WTC11 (cell line): ENCODE data around the gene AGXT. TPM values are rescaled to one million over a fixed set of nuclear protein-coding genes. Genes with fewer than 3 reads are reported as not detected.

Experiments
- ATAC-seq: fragments of 200-7000 bp; cut with Tn5 transposase; 2 replicates; pipeline ENCODE4 v1.10.0; 2021; ENCODE audit warnings: mild to moderate bottlenecking, moderate library complexity
- CTCF ChIA-PET: fragments of 300-600 bp; sonication (Branson Sonifier 250); formaldehyde crosslinking; loops from one replicate; lab custom pipeline; 2021; ENCODE audit warnings: antibody characterized with exemption; lab: Charles Lee
- POLR2A ChIA-PET: fragments of 350-600 bp; sonication (Branson Sonifier 250); formaldehyde crosslinking; loops from one replicate; lab custom pipeline; 2021; ENCODE audit warnings: antibody characterized with exemption; lab: Charles Lee
- DNase-seq: peaks from one replicate; pipeline ENCODE4 v3.0.0; 2021; ENCODE audit warnings: low spot score
- H3K27ac Mint-ChIP-seq: 2 replicates; pipeline ENCODE4 v1.8.0; 2021; ENCODE audit warnings: mixed read lengths
- H3K27me3 Mint-ChIP-seq: 2 replicates; pipeline ENCODE4 v1.8.0; 2021; ENCODE audit warnings: low read depth, mild to moderate bottlenecking, moderate library complexity, mixed read lengths
- H3K36me3 Mint-ChIP-seq: 2 replicates; pipeline ENCODE4 v1.8.0; 2021; ENCODE audit warnings: mixed read lengths
- H3K4me1 Mint-ChIP-seq: 2 replicates; pipeline ENCODE4 v1.8.0; 2022; ENCODE audit warnings: mixed read lengths
- H3K4me3 Mint-ChIP-seq: 2 replicates; pipeline ENCODE4 v1.8.0; 2021; ENCODE audit warnings: mild to moderate bottlenecking, moderate library complexity, mixed read lengths
- H3K9me3 Mint-ChIP-seq: 2 replicates; pipeline ENCODE4 v1.8.0; 2021; ENCODE audit warnings: mixed read lengths
- ATF6 ChIP-seq: sonication (generic); formaldehyde crosslinking; IDR thresholded peaks from 2 replicates; pipeline ENCODE4 v1.8.1; 2023; ENCODE audit warnings: mild to moderate bottlenecking, missing genetic modification reagents
- FOXJ3 ChIP-seq: sonication (generic); formaldehyde crosslinking; IDR thresholded peaks from 2 replicates; pipeline ENCODE4 v1.9.0; 2021; ENCODE audit warnings: missing genetic modification reagents, mild to moderate bottlenecking, borderline replicate concordance
- FOXK1 ChIP-seq: sonication (generic); formaldehyde crosslinking; IDR thresholded peaks from 2 replicates; pipeline ENCODE4 v1.8.0; 2022; ENCODE audit warnings: mild to moderate bottlenecking, moderate library complexity, missing genetic modification reagents
- GTF2I ChIP-seq: fragments of 250-450 bp; sonication (Bioruptor Pico); conservative IDR thresholded peaks from 2 replicates; pipeline ENCODE4 v1.4.0; 2021; ENCODE audit warnings: mild to moderate bottlenecking
- JUN ChIP-seq: sonication (generic); formaldehyde crosslinking; IDR thresholded peaks from 2 replicates; pipeline ENCODE4 v1.8.0; 2023; ENCODE audit warnings: mild to moderate bottlenecking, missing genetic modification reagents
- NFYB ChIP-seq: sonication (generic); formaldehyde crosslinking; conservative IDR thresholded peaks from 2 replicates; pipeline ENCODE4 v1.8.0; 2022; ENCODE audit warnings: low read depth, missing genetic modification reagents
- PRRX2 ChIP-seq: fragments of 250-450 bp; sonication (Bioruptor Pico); IDR thresholded peaks from 2 replicates; pipeline ENCODE4 v1.8.0; 2021; ENCODE audit warnings: mild to moderate bottlenecking
- SP1 ChIP-seq: sonication (generic); formaldehyde crosslinking; conservative IDR thresholded peaks from 2 replicates; pipeline ENCODE4 v1.8.1; 2022; ENCODE audit warnings: missing genetic modification reagents
- ZNF121 ChIP-seq: sonication (generic); formaldehyde crosslinking; IDR thresholded peaks from 2 replicates; pipeline ENCODE4 v1.8.0; 2023; ENCODE audit warnings: missing genetic modification reagents
- ZNF396 ChIP-seq: fragments of 250-450 bp; sonication (Bioruptor Pico); IDR thresholded peaks from 2 replicates; pipeline ENCODE4 v1.8.0; 2021; ENCODE audit warnings: mild to moderate bottlenecking, moderate library complexity, borderline replicate concordance
- ZNF416 ChIP-seq: fragments of 250-450 bp; sonication (Bioruptor Pico); IDR thresholded peaks from 2 replicates; pipeline ENCODE4 v1.9.0; 2021; ENCODE audit warnings: mild to moderate bottlenecking, inconsistent platforms
- total RNA-seq: library from RNA; stranded (reverse); gene quantifications from 3 replicates; pipeline ENCODE4 v1.2.3, GENCODE V29; 2021
- TF ChIP-seq, protein P1 (sequence below): sonication (generic); formaldehyde crosslinking; IDR thresholded peaks from 2 replicates; pipeline ENCODE4 v1.8.0; 2023; ENCODE audit warnings: missing genetic modification reagents
- TF ChIP-seq, protein P2 (sequence below): fragments of 200-600 bp; IDR thresholded peaks from 2 replicates; pipeline ENCODE4 v1.8.0; 2022; ENCODE audit warnings: antibody characterized with exemption
- TF ChIP-seq, protein P3 (sequence below): sonication (generic); formaldehyde crosslinking; conservative IDR thresholded peaks from 2 replicates; pipeline ENCODE4 v1.8.1; 2022; ENCODE audit warnings: mild to moderate bottlenecking, missing genetic modification reagents
- TF ChIP-seq, protein P4 (sequence below): sonication (generic); formaldehyde crosslinking; IDR thresholded peaks from 2 replicates; pipeline ENCODE4 v1.8.0; 2022; ENCODE audit warnings: missing genetic modification reagents

The AGXT gene
- total RNA-seq, 1 experiment from 2014 or later, result 0.24 TPM

DNA sequence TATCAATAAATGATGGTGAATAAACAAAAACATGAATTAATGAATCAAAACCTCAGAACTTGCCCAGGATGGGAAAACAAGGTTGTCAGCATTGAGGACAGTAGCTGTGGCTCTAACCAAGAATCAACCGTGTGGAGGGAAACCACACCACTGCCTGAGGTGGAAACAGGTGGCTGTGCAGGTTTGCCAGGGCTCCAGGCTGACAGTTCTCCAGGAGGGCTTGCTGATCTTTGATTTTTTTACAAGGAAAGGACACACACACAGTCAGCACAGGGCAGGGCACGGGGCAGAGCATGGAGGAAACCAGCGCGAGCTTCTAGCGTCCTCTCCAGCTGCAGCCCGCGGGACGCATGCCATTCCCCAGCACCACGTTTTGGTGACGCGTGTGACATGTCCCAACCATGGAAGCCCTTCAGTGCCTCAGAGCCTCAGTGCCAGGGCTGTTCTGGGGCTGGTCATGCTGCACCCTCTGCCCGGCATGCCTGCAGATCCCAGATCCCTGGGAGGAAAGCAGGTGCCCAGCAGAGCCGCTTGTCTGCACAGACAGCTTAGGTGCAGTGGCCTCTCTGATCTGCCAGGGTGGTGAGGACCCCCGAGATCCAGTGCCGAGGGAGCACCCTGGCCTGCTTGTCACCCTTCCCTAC, 15.8 kb upstream of the AGXT start (continued):
- TF ChIP-seq ATF6 (CRISPR knock-in tag), result no peak
- TF ChIP-seq, protein P1, sequence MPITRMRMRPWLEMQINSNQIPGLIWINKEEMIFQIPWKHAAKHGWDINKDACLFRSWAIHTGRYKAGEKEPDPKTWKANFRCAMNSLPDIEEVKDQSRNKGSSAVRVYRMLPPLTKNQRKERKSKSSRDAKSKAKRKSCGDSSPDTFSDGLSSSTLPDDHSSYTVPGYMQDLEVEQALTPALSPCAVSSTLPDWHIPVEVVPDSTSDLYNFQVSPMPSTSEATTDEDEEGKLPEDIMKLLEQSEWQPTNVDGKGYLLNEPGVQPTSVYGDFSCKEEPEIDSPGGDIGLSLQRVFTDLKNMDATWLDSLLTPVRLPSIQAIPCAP (CRISPR knock-in tag), result no peak
- TF ChIP-seq GTF2I, result no peak
- no peak for TF ChIP-seq FOXJ3 (CRISPR knock-in tag)
- no peak for TF ChIP-seq ZNF121
- TF ChIP-seq NFYB (CRISPR knock-in tag), result no peak
- TF ChIP-seq ZNF396 (CRISPR knock-in tag), result no peak
- TF ChIP-seq JUN (CRISPR knock-in tag), result no peak
- TF ChIP-seq, protein P2, sequence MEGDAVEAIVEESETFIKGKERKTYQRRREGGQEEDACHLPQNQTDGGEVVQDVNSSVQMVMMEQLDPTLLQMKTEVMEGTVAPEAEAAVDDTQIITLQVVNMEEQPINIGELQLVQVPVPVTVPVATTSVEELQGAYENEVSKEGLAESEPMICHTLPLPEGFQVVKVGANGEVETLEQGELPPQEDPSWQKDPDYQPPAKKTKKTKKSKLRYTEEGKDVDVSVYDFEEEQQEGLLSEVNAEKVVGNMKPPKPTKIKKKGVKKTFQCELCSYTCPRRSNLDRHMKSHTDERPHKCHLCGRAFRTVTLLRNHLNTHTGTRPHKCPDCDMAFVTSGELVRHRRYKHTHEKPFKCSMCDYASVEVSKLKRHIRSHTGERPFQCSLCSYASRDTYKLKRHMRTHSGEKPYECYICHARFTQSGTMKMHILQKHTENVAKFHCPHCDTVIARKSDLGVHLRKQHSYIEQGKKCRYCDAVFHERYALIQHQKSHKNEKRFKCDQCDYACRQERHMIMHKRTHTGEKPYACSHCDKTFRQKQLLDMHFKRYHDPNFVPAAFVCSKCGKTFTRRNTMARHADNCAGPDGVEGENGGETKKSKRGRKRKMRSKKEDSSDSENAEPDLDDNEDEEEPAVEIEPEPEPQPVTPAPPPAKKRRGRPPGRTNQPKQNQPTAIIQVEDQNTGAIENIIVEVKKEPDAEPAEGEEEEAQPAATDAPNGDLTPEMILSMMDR, result no peak
- no peak for TF ChIP-seq PRRX2 (CRISPR knock-in tag)
- TF ChIP-seq, protein P3, sequence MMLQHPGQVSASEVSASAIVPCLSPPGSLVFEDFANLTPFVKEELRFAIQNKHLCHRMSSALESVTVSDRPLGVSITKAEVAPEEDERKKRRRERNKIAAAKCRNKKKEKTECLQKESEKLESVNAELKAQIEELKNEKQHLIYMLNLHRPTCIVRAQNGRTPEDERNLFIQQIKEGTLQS (CRISPR knock-in tag), result no peak
- TF ChIP-seq, protein P4, sequence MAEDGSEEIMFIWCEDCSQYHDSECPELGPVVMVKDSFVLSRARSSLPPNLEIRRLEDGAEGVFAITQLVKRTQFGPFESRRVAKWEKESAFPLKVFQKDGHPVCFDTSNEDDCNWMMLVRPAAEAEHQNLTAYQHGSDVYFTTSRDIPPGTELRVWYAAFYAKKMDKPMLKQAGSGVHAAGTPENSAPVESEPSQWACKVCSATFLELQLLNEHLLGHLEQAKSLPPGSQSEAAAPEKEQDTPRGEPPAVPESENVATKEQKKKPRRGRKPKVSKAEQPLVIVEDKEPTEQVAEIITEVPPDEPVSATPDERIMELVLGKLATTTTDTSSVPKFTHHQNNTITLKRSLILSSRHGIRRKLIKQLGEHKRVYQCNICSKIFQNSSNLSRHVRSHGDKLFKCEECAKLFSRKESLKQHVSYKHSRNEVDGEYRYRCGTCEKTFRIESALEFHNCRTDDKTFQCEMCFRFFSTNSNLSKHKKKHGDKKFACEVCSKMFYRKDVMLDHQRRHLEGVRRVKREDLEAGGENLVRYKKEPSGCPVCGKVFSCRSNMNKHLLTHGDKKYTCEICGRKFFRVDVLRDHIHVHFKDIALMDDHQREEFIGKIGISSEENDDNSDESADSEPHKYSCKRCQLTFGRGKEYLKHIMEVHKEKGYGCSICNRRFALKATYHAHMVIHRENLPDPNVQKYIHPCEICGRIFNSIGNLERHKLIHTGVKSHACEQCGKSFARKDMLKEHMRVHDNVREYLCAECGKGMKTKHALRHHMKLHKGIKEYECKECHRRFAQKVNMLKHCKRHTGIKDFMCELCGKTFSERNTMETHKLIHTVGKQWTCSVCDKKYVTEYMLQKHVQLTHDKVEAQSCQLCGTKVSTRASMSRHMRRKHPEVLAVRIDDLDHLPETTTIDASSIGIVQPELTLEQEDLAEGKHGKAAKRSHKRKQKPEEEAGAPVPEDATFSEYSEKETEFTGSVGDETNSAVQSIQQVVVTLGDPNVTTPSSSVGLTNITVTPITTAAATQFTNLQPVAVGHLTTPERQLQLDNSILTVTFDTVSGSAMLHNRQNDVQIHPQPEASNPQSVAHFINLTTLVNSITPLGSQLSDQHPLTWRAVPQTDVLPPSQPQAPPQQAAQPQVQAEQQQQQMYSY (CRISPR knock-in tag), result no peak
- TF ChIP-seq ZNF416, result no peak

DNA sequence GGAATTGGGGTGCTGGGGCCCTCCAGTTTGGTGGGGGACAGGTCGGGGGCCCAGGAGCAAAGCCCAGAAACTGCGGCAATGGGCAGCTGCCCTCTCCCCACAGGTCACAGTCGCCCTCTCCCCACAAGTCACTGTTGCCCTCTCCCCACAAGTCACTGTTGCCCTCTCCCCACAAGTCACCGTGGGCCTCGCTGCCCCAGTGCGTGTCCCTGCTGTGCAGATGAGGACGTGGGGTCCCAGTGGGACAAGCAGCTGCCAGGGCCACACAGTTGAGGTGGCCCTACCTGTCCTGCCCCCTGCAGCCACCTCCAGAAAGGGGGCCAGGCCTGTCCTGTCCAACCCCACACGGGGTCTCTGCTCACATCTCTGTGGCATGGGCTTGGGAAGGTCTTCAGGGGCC, 13.0 kb upstream of the AGXT start:
- ATAC-seq, result no peak
- H3K9me3 Mint-ChIP-seq, result peaks cover 13% of the 10 kb centered on the region
- no peak for TF ChIP-seq FOXK1 (CRISPR knock-in tag)
- TF ChIP-seq, protein P4 (CRISPR knock-in tag), result no peak
- no peak for TF ChIP-seq SP1
- no peaks in the 10 kb centered on the region; the same call in 1 of the 2 replicates for H3K27me3 Mint-ChIP-seq
- DNase-seq, result no peak
- no peaks in the 10 kb centered on the region for H3K4me1 Mint-ChIP-seq
- H3K36me3 Mint-ChIP-seq, result peaks cover 4% of the 10 kb centered on the region; the same call in 1 of the 2 replicates
- POLR2A ChIA-PET, result no interaction called here
- H3K27ac Mint-ChIP-seq, result no peak overlapping the region
- CTCF ChIA-PET, result no interaction called here
- H3K4me3 Mint-ChIP-seq, result no peak overlapping the region
